Measurements from ENCODE around the gene TAP1.

- no peak for TF ChIP-seq POLR2A (IDR thresholded peaks at IDR 0.05; ENCODE audit: low read length)
- TF ChIP-seq RCOR1 (IDR thresholded peaks at IDR 0.05; ENCODE audit: low read depth, low read length): no peak
- TF ChIP-seq FOSL2 (IDR thresholded peaks at IDR 0.05): no peak
- no peak for TF ChIP-seq FOSL2 (CRISPR knock-in tag; IDR thresholded peaks at IDR 0.05)
- no peak for TF ChIP-seq CTCF (IDR thresholded peaks at IDR 0.05)
Measured at GRCh38 chr6:32860674-32861073, 7.2 kb upstream of the TAP1 start.

All from A549 (cell line).